SK-N-SH (cell line): ENCODE data around the gene CYYR1. TPM values are rescaled to one million over a fixed set of nuclear protein-coding genes. Genes with fewer than 3 reads are reported as not detected.

Source experiments
- CTCF ChIA-PET: fragments of 300-600, 350-600 bp; formaldehyde crosslinking; extraction: SDS; loops from one replicate; lab custom pipeline; 2021; lab: Yijun Ruan, JAX
- POLR2A ChIA-PET: fragments of 350-600 bp; sonication (Branson Sonifier 250); formaldehyde crosslinking; extraction: SDS; loops from one replicate; lab custom pipeline; 2020; ENCODE audit warnings: antibody characterized with exemption, inconsistent platforms; lab: Yijun Ruan, JAX
- DNase-seq: peaks from one replicate; pipeline ENCODE4 v3.0.0; 2012
- H2AFZ ChIP-seq: fragments of 200-600 bp; sonication (generic); 2 replicates; pipeline ENCODE4 v1.8.1; 2016; ENCODE audit warnings: antibody characterized with exemption, mild to moderate bottlenecking, low read depth
- H3F3A ChIP-seq: fragments of 200-600 bp; sonication (generic); replicated peaks from 2 replicates; pipeline ENCODE3; 2016; ENCODE audit warnings: antibody characterized with exemption, mild to moderate bottlenecking; ENCODE audit not compliant: insufficient read depth
- H3K27ac ChIP-seq, 2 experiments: fragments of 200-500 bp in 1 of 2; fragments of 200-600 bp in 1 of 2; sonication (Bioruptor generic) in 1 of 2; sonication (generic), shearing (Covaris generic) in 1 of 2; 2 replicates each; pipeline versions ENCODE4 v1.5.1 to v1.6.1; 2014 to 2016; ENCODE audit warnings: low read depth in 2 of 2, inconsistent platforms in 1 of 2, low read length in 1 of 2, mild to moderate bottlenecking in 1 of 2, mixed read lengths in 1 of 2
- H3K27me3 ChIP-seq: fragments of 200-600 bp; sonication (generic), shearing (Covaris generic); 2 replicates; pipeline ENCODE4 v1.6.1; 2016; ENCODE audit warnings: mixed run types; ENCODE audit not compliant: insufficient read depth
- H3K36me3 ChIP-seq, 2 experiments: fragments of 200-500 bp in 1 of 2; fragments of 200-600 bp in 1 of 2; sonication (Bioruptor generic) in 1 of 2; sonication (generic) in 1 of 2; replicated peaks in 1 of 2; 2 replicates each; pipeline versions ENCODE3 to v1.5.1; 2014 to 2016; ENCODE audit warnings: low read length in 1 of 2, mild to moderate bottlenecking in 1 of 2; ENCODE audit not compliant: insufficient read depth in 2 of 2, control insufficient read depth in 1 of 2
- H3K4me1 ChIP-seq, 2 experiments: fragments of 200-500 bp in 1 of 2; fragments of 200-600 bp in 1 of 2; sonication (Bioruptor generic) in 1 of 2; sonication (generic), shearing (Covaris generic) in 1 of 2; 2 replicates each; pipeline versions ENCODE4 v1.5.1 to v1.6.1; 2014 to 2016; ENCODE audit warnings: low read depth in 1 of 2, low read length in 1 of 2, mixed run types in 1 of 2; ENCODE audit not compliant: insufficient read depth in 2 of 2, control insufficient read depth in 1 of 2
- H3K4me2 ChIP-seq: fragments of 200-600 bp; sonication (generic), shearing (Covaris generic); 2 replicates; pipeline ENCODE4 v1.6.1; 2017; ENCODE audit warnings: mixed run types
- H3K4me3 ChIP-seq, 2 experiments: fragments of 200-500 bp in 1 of 2; fragments of 200-600 bp in 1 of 2; sonication (Bioruptor generic) in 1 of 2; sonication (generic), shearing (Covaris generic) in 1 of 2; 2 replicates each; pipeline versions ENCODE4 v1.5.1 to v1.8.1; 2014 to 2016; ENCODE audit warnings: low read depth in 2 of 2, inconsistent platforms in 1 of 2, low read length in 1 of 2, mild to moderate bottlenecking in 1 of 2, mixed read lengths in 1 of 2, moderate library complexity in 1 of 2
- H3K79me2 ChIP-seq: fragments of 200-600 bp; sonication (generic); 2 replicates; pipeline ENCODE4 v1.8.1; 2017; ENCODE audit warnings: mild to moderate bottlenecking; ENCODE audit not compliant: insufficient read depth
- H3K9ac ChIP-seq: fragments of 200-600 bp; sonication (generic); 2 replicates; pipeline ENCODE4 v1.6.1; 2017; ENCODE audit warnings: mixed run types
- H3K9me2 ChIP-seq: fragments of 200-600 bp; sonication (generic); 2 replicates; pipeline ENCODE4 v1.6.1; 2017; ENCODE audit warnings: mixed run types
- H3K9me3 ChIP-seq: fragments of 200-600 bp; sonication (generic); 2 replicates; pipeline ENCODE4 v1.6.1; 2017; ENCODE audit warnings: mixed run types, mild to moderate bottlenecking, moderate library complexity
- H4K20me1 ChIP-seq: fragments of 200-600 bp; sonication (generic); 2 replicates; pipeline ENCODE4 v1.6.1; 2017; ENCODE audit warnings: mild to moderate bottlenecking, mixed run types; ENCODE audit not compliant: insufficient read depth
- CTCF ChIP-seq: fragments of 200-600 bp; sonication (generic); IDR thresholded peaks from 2 replicates; pipeline ENCODE4 v1.6.1; 2017; ENCODE audit warnings: antibody characterized with exemption, mild to moderate bottlenecking, moderate library complexity
- ELF1 ChIP-seq: IDR thresholded peaks from 2 replicates; pipeline ENCODE4 v1.4.0; 2012
- JUND ChIP-seq: IDR thresholded peaks from 2 replicates; pipeline ENCODE4 v1.4.0; 2012
- NFIC ChIP-seq: IDR thresholded peaks from 2 replicates; pipeline ENCODE4 v1.4.0; 2012; ENCODE audit warnings: borderline replicate concordance
- RCOR1 ChIP-seq: fragments of 150-350 bp; IDR thresholded peaks from 2 replicates; pipeline ENCODE4 v1.6.1; 2017; ENCODE audit warnings: antibody characterized with exemption, low read length
- RXRA ChIP-seq: IDR thresholded peaks from 2 replicates; pipeline ENCODE4 v1.4.0; 2012; ENCODE audit warnings: low read depth, mild to moderate bottlenecking, borderline replicate concordance
- WGBS: methylation state at CpG from one replicate; pipeline ENCODE4 v1.1.6; 2017; ENCODE audit warnings: low lambda C conversion rate; 5-methylcytosine and 5-hydroxymethylcytosine counted together
- polyA plus RNA-seq, 3 experiments: library from polyadenylated mRNA; depleted of rRNA; stranded (reverse); fragments of >200 nt; gene quantifications; 2 replicates each; pipeline ENCODE4 v1.2.3, GENCODE V29; 2012
- TF ChIP-seq, protein P1 (sequence below): IDR thresholded peaks from 2 replicates; pipeline ENCODE4 v1.4.0; 2012; ENCODE audit warnings: low read depth, borderline replicate concordance
- TF ChIP-seq, protein P2 (sequence below): IDR thresholded peaks from 2 replicates; pipeline ENCODE4 v1.6.1; 2012; ENCODE audit warnings: mild to moderate bottlenecking, low read depth, low read length, moderate library complexity

Gene CYYR1
- polyA plus RNA-seq, 1 of the 3 experiments (the other 2 are of a cell fraction) = not detected

DNA sequence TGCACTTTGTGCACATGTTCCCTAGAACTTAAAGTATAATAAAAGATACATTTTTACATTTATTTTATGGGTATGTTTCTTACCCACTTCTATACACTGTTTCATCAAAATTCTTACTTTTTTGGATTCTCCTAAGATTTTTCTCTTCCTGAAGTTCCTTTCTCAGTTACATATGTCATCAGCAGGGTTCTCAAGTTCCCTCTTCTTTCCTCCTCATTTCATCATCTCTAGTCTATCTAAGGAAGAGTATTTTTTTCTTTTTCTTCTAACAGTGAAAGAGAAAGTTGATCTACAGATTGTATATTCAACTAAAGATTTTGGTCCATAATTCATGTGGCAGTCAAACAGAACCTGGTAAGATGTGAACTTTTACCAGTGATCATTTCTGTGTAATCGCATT lies 41.2 kb upstream of the CYYR1 start:
- no peak overlapping the region for H2AFZ ChIP-seq
- no peaks in the 10 kb centered on the region for H3K27me3 ChIP-seq
- DNase-seq = no peak
- no peaks in the 10 kb centered on the region for H4K20me1 ChIP-seq
- H3K9ac ChIP-seq = no peak overlapping the region
- TF ChIP-seq RCOR1 = no peak
- TF ChIP-seq, protein P1, sequence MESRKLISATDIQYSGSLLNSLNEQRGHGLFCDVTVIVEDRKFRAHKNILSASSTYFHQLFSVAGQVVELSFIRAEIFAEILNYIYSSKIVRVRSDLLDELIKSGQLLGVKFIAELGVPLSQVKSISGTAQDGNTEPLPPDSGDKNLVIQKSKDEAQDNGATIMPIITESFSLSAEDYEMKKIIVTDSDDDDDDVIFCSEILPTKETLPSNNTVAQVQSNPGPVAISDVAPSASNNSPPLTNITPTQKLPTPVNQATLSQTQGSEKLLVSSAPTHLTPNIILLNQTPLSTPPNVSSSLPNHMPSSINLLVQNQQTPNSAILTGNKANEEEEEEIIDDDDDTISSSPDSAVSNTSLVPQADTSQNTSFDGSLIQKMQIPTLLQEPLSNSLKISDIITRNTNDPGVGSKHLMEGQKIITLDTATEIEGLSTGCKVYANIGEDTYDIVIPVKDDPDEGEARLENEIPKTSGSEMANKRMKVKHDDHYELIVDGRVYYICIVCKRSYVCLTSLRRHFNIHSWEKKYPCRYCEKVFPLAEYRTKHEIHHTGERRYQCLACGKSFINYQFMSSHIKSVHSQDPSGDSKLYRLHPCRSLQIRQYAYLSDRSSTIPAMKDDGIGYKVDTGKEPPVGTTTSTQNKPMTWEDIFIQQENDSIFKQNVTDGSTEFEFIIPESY = no peak
- TF ChIP-seq ELF1 = no peak
- no peak for TF ChIP-seq CTCF
- TF ChIP-seq JUND = no peak
- TF ChIP-seq NFIC = no peak
- 96% methylated on average over 1 of the region's 1 CpG for WGBS
- ChIA-PET CTCF (interaction anchor here (1.0 kb wide), 1 partner anchor 103 kb away, joined by 3 read pairs; no protein-coding TSS in a partner anchor), POLR2A (no interaction called here)
- no peaks in the 10 kb centered on the region for H3K36me3 ChIP-seq
- no peaks in the 10 kb centered on the region for H3K79me2 ChIP-seq
- H3K27ac ChIP-seq = no peak overlapping the region
- H3K9me2 ChIP-seq = no peaks in the 10 kb centered on the region
- H3K9me3 ChIP-seq = no peaks in the 10 kb centered on the region
- no peak overlapping the region for H3K4me2 ChIP-seq
- H3K4me1 ChIP-seq = no peaks in the 10 kb centered on the region
- no peak overlapping the region for H3K4me3 ChIP-seq
- no peaks in the 10 kb centered on the region for H3F3A ChIP-seq

DNA sequence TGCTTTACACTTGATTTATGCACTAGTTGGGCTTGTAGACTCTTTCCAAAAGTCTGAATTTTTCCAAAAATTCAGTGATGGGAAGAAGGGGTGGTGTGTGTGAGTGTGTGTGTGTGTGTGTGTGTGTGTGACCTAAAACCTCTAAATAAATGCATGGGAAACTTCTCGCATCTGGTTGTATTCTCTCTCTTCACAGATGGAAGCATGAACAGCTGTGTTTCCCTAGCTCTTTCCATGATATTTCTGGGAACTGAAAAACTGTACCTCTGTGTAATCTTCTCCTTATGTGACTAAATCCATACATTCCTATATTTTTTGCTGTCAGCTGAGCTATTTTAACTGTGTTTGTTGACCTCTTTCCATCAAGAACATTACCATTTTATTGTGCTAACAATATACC lies 26.2 kb upstream of the CYYR1 start:
- H3K9ac ChIP-seq = no peak overlapping the region
- no peak overlapping the region for H3K27ac ChIP-seq
- H3K4me1 ChIP-seq = no peaks in the 10 kb centered on the region; a peak in 1 of 4 replicates
- no peaks in the 10 kb centered on the region for H3K79me2 ChIP-seq
- no peaks in the 10 kb centered on the region for H3K27me3 ChIP-seq
- CTCF ChIA-PET = no interaction called here
- TF ChIP-seq RXRA = no peak
- TF ChIP-seq, protein P2, sequence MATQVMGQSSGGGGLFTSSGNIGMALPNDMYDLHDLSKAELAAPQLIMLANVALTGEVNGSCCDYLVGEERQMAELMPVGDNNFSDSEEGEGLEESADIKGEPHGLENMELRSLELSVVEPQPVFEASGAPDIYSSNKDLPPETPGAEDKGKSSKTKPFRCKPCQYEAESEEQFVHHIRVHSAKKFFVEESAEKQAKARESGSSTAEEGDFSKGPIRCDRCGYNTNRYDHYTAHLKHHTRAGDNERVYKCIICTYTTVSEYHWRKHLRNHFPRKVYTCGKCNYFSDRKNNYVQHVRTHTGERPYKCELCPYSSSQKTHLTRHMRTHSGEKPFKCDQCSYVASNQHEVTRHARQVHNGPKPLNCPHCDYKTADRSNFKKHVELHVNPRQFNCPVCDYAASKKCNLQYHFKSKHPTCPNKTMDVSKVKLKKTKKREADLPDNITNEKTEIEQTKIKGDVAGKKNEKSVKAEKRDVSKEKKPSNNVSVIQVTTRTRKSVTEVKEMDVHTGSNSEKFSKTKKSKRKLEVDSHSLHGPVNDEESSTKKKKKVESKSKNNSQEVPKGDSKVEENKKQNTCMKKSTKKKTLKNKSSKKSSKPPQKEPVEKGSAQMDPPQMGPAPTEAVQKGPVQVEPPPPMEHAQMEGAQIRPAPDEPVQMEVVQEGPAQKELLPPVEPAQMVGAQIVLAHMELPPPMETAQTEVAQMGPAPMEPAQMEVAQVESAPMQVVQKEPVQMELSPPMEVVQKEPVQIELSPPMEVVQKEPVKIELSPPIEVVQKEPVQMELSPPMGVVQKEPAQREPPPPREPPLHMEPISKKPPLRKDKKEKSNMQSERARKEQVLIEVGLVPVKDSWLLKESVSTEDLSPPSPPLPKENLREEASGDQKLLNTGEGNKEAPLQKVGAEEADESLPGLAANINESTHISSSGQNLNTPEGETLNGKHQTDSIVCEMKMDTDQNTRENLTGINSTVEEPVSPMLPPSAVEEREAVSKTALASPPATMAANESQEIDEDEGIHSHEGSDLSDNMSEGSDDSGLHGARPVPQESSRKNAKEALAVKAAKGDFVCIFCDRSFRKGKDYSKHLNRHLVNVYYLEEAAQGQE = no peak
- TF ChIP-seq, all 33 proteins: peak for 0
- Histone ChIP-seq H3F3A (no peaks in the 10 kb centered on the region), H3K9me3 (no peaks in the 10 kb centered on the region), H3K9me2 (no peaks in the 10 kb centered on the region), H4K20me1 (no peaks in the 10 kb centered on the region), H3K4me2 (no peak overlapping the region), H2AFZ (no peak overlapping the region), H3K4me3 (no peak overlapping the region), H3K36me3 (no peaks in the 10 kb centered on the region)
- POLR2A ChIA-PET = no interaction called here
- DNase-seq = no peak
- WGBS = 92% methylated on average over 1 of the region's 1 CpG
